Panc1 (cell line): ENCODE measurements around the gene SLC12A8. TPM values are rescaled to one million over a fixed set of nuclear protein-coding genes. Genes with fewer than 3 reads are reported as not detected.
A peak's percentile ranks its signal among the peaks of the same experiment; 100 is the strongest.

ENCODE experiments used
- ATAC-seq: fragments of 200-7000 bp; cut with Tn5 transposase; 2 replicates; pipeline ENCODE4 v1.9.1; 2020; ENCODE audit warnings: mild to moderate bottlenecking, moderate library complexity
- BruUV-seq: library from RNA; stranded (reverse); fragments of 400-500 nt; replicated peaks from 2 replicates; lab custom pipeline; 2021; lab: Mats Ljungman, UMichigan
- CTCF ChIA-PET: fragments of 300-600 bp; sonication (Branson Sonifier 250); formaldehyde crosslinking; loops from one replicate; lab custom pipeline; 2022; ENCODE audit warnings: antibody characterized with exemption; lab: Charles Lee
- POLR2A ChIA-PET: fragments of 300-600 bp; sonication (Branson Sonifier 250); formaldehyde crosslinking; loops from one replicate; lab custom pipeline; 2022; ENCODE audit warnings: antibody characterized with exemption; lab: Charles Lee
- DNase-seq: peaks from one replicate; pipeline ENCODE4 v3.0.0-alpha.2; 2010; ENCODE audit warnings: low read depth, low spot score
- H3K27ac ChIP-seq: 2 replicates; pipeline ENCODE4 v1.5.1; 2011; ENCODE audit warnings: mild to moderate bottlenecking, low read length, inconsistent platforms
- H3K27me3 ChIP-seq: fragments of 200-500 bp; sonication (Bioruptor generic); 2 replicates; pipeline ENCODE4 v1.6.0; 2014; ENCODE audit warnings: low read length, inconsistent platforms; ENCODE audit not compliant: control insufficient read depth, insufficient read depth
- H3K36me3 ChIP-seq: fragments of 200-500 bp; sonication (Bioruptor generic); 2 replicates; pipeline ENCODE4 v1.5.1; 2014; ENCODE audit warnings: inconsistent platforms, mild to moderate bottlenecking, low read length, moderate library complexity; ENCODE audit not compliant: control insufficient read depth, insufficient read depth
- H3K4me1 ChIP-seq: 2 replicates; pipeline ENCODE4 v1.5.1; 2011; ENCODE audit warnings: inconsistent platforms, mild to moderate bottlenecking, low read length, moderate library complexity; ENCODE audit not compliant: control insufficient read depth, insufficient read depth
- H3K4me3 ChIP-seq, 2 experiments: 2 replicates each; pipeline ENCODE4 v1.5.1; 2011 to 2012; ENCODE audit warnings: low read depth in 2 of 2, low read length in 2 of 2, mild to moderate bottlenecking in 2 of 2, inconsistent platforms in 1 of 2, moderate library complexity in 1 of 2
- H3K9me3 ChIP-seq: fragments of 200-500 bp; sonication (Bioruptor generic); 2 replicates; pipeline ENCODE4 v1.5.1; 2014; ENCODE audit warnings: low read depth, mild to moderate bottlenecking, inconsistent platforms, low read length, moderate library complexity; ENCODE audit not compliant: control insufficient read depth, insufficient read depth
- CTCF ChIP-seq: fragments of 450-650 bp; IDR thresholded peaks from 2 replicates; pipeline ENCODE4 v1.5.1; 2017; ENCODE audit warnings: mild to moderate bottlenecking
- POLR2AphosphoS5 ChIP-seq: IDR thresholded peaks from 2 replicates; pipeline ENCODE4 v1.6.1; 2012; ENCODE audit warnings: mild to moderate bottlenecking, low read depth, low read length, moderate library complexity
- SIN3A ChIP-seq: IDR thresholded peaks from 2 replicates; pipeline ENCODE4 v1.6.1; 2012; ENCODE audit warnings: low read depth, mild to moderate bottlenecking, low read length, moderate library complexity, borderline replicate concordance; ENCODE audit not compliant: insufficient read depth
- TCF7L2 ChIP-seq: IDR thresholded peaks from 2 replicates; pipeline ENCODE4 v1.6.1; 2011; ENCODE audit warnings: mild to moderate bottlenecking, low read depth, low read length, inconsistent platforms
- in situ Hi-C: cut with HindIII; loops from 2 replicates; pipeline ENCODE4 v1.10.0; 2016; ENCODE audit warnings: low sequenced_read_pairs, low pct_unique_long_range_greater_than_20kb
- intact Hi-C: fragments of 100-400 bp; cut with micrococcal nuclease; formaldehyde crosslinking; loops from one replicate; pipeline ENCODE4 v1.10.0; 2022; ENCODE audit not compliant: unreplicated experiment
- total RNA-seq: library from RNA; stranded (reverse); gene quantifications from one replicate; pipeline ENCODE4 v1.2.1, GENCODE V29; 2021; ENCODE audit not compliant: unreplicated experiment
- TF ChIP-seq, protein P1 (sequence below), 2 experiments: IDR thresholded peaks; 2 replicates each; pipeline ENCODE4 v1.6.1; 2011 to 2012; ENCODE audit warnings: low read depth in 2 of 2, control low read depth in 1 of 2, low read length in 1 of 2, mild to moderate bottlenecking in 1 of 2, moderate library complexity in 1 of 2; ENCODE audit not compliant: insufficient read depth in 1 of 2

SLC12A8 gene
- total RNA-seq, 1 experiment from 2014 or later: 7.0 TPM

GRCh38 chr3:125062904-125063618 is 149.5 kb downstream of the SLC12A8 start:
- ATAC-seq: peak; percentile 93
- Histone ChIP-seq H3K27me3 (no peaks in the 10 kb centered on the region), H3K36me3 (no peaks in the 10 kb centered on the region), H3K27ac (peak overlapping the region; percentile 97), H3K9me3 (no peaks in the 10 kb centered on the region), H3K4me3 (no peak overlapping the region), H3K4me1 (peaks cover 51% of the 10 kb centered on the region)
- no TSS peak for BruUV-seq
- ChIA-PET CTCF (no interaction called here), POLR2A (no interaction called here)
- intact Hi-C loops (no loop called here), in situ Hi-C loops (no loop called here)
- TF ChIP-seq POLR2AphosphoS5 (peak; percentile 61), CTCF (no peak), TCF7L2 (peak; percentile 99), SIN3A (no peak)
- TF ChIP-seq, protein P1, sequence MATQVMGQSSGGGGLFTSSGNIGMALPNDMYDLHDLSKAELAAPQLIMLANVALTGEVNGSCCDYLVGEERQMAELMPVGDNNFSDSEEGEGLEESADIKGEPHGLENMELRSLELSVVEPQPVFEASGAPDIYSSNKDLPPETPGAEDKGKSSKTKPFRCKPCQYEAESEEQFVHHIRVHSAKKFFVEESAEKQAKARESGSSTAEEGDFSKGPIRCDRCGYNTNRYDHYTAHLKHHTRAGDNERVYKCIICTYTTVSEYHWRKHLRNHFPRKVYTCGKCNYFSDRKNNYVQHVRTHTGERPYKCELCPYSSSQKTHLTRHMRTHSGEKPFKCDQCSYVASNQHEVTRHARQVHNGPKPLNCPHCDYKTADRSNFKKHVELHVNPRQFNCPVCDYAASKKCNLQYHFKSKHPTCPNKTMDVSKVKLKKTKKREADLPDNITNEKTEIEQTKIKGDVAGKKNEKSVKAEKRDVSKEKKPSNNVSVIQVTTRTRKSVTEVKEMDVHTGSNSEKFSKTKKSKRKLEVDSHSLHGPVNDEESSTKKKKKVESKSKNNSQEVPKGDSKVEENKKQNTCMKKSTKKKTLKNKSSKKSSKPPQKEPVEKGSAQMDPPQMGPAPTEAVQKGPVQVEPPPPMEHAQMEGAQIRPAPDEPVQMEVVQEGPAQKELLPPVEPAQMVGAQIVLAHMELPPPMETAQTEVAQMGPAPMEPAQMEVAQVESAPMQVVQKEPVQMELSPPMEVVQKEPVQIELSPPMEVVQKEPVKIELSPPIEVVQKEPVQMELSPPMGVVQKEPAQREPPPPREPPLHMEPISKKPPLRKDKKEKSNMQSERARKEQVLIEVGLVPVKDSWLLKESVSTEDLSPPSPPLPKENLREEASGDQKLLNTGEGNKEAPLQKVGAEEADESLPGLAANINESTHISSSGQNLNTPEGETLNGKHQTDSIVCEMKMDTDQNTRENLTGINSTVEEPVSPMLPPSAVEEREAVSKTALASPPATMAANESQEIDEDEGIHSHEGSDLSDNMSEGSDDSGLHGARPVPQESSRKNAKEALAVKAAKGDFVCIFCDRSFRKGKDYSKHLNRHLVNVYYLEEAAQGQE (IDR thresholded peaks at IDR 0.05; ENCODE audit: insufficient read depth in 1 of 2, low read depth in 2 of 2, low read length in 1 of 2): peak in 1 of 2 experiments; percentile 52; a peak in 2 of 4 replicates
- peak; percentile 98 for DNase-seq

DNA sequence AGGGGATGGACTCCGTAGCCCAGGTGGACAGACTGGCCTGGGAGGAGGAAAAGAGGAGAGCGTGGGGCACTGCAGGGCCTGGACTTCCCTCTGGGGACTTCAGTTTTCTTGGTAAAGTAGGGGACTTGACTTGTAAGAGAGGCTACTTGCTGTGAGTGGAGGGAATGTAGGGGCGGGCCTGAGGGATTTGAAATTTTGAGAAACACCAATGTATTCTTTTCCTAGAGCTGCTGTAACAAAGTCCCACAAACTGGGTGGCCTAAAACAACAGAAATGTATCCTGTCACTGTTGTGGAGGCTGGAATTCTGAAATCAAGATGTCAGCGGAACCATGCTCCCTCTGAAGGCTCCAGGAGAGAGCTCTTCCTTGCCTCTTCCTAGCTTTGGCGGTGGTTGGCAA is 150.9 kb downstream of the SLC12A8 start:
- TF ChIP-seq, protein P1 (IDR thresholded peaks at IDR 0.05; ENCODE audit: insufficient read depth in 1 of 2, low read depth in 2 of 2, low read length in 1 of 2): no peak
- no peak for TF ChIP-seq CTCF
- no peak for TF ChIP-seq TCF7L2
- TF ChIP-seq POLR2AphosphoS5: no peak
- no peak for TF ChIP-seq SIN3A
- no TSS peak for BruUV-seq
- peak overlapping the region; percentile 97 for H3K27ac ChIP-seq
- DNase-seq (no peak), ATAC-seq (no peak)
- ChIA-PET CTCF (no interaction called here), POLR2A (no interaction called here)
- H3K9me3 ChIP-seq: no peaks in the 10 kb centered on the region
- H3K4me1 ChIP-seq: peaks cover 64% of the 10 kb centered on the region
- intact Hi-C loops (no loop called here), in situ Hi-C loops (no loop called here)
- no peaks in the 10 kb centered on the region for H3K36me3 ChIP-seq
- no peaks in the 10 kb centered on the region for H3K27me3 ChIP-seq
- no peak overlapping the region for H3K4me3 ChIP-seq
